ENCODE results near the gene SMYD3.
"Not testable (repeated sequence)": the region's sequence is repeated elsewhere in the genome, so short reads cannot be mapped to it uniquely, and the experiment has no call there.

The SMYD3 gene

GRCh38 chr1:245715291-245715701, 791.8 kb downstream of the SMYD3 start:
- Histone ChIP-seq H3K27me3 (ENCODE audit: insufficient read depth, low read length) (no peaks in the 10 kb centered on the region), H3K4me1 (ENCODE audit: control insufficient read depth, insufficient read depth, low read length, unreplicated experiment) (peaks cover 13% of the 10 kb centered on the region), H3K4me3 (ENCODE audit: low read depth, low read length) (no peak overlapping the region), H3K27ac (ENCODE audit: low read depth, low read length) (no peak overlapping the region), H2AFZ (ENCODE audit: low read length, unreplicated experiment) (no peak overlapping the region), H3K79me2 (ENCODE audit: control insufficient read depth, insufficient read depth, low read length, unreplicated experiment) (no peaks in the 10 kb centered on the region), H3K36me3 (ENCODE audit: insufficient read depth, low read length) (no peaks in the 10 kb centered on the region)

GRCh38 chr1:245714027-245714426, 793.1 kb downstream of the SMYD3 start:
- not testable (repeated sequence) for H3K36me3 ChIP-seq (ENCODE audit: insufficient read depth, low read length); H3K27ac ChIP-seq (ENCODE audit: low read depth, low read length); H3K27me3 ChIP-seq (ENCODE audit: insufficient read depth, low read length); H2AFZ ChIP-seq (ENCODE audit: low read length, unreplicated experiment); H3K4me3 ChIP-seq (ENCODE audit: low read depth, low read length); H3K79me2 ChIP-seq (ENCODE audit: control insufficient read depth, insufficient read depth, low read length, unreplicated experiment)
- peaks cover 13% of the 10 kb centered on the region for H3K4me1 ChIP-seq (ENCODE audit: control insufficient read depth, insufficient read depth, low read length, unreplicated experiment)

- H3K4me3 ChIP-seq (ENCODE audit: low read depth, low read length), result no peak overlapping the region
- H3K27ac ChIP-seq (ENCODE audit: low read depth, low read length), result no peak overlapping the region
- no peaks in the 10 kb centered on the region for H3K79me2 ChIP-seq (ENCODE audit: control insufficient read depth, insufficient read depth, low read length, unreplicated experiment)
- H3K27me3 ChIP-seq (ENCODE audit: insufficient read depth, low read length), result no peaks in the 10 kb centered on the region
- H2AFZ ChIP-seq (ENCODE audit: low read length, unreplicated experiment), result no peak overlapping the region
- H3K4me1 ChIP-seq (ENCODE audit: control insufficient read depth, insufficient read depth, low read length, unreplicated experiment), result peaks cover 9% of the 10 kb centered on the region
- no peaks in the 10 kb centered on the region for H3K36me3 ChIP-seq (ENCODE audit: insufficient read depth, low read length)
These were observed 795.8 kb downstream of the SMYD3 start for GRCh38 chr1:245710961-245711903.

GRCh38 chr1:245707941-245708340, 799.1 kb downstream of the SMYD3 start:
- no peaks in the 10 kb centered on the region for H3K79me2 ChIP-seq (ENCODE audit: control insufficient read depth, insufficient read depth, low read length, unreplicated experiment)
- H3K4me3 ChIP-seq (ENCODE audit: low read depth, low read length), result no peak overlapping the region
- no peak overlapping the region for H2AFZ ChIP-seq (ENCODE audit: low read length, unreplicated experiment)
- no peaks in the 10 kb centered on the region for H3K27me3 ChIP-seq (ENCODE audit: insufficient read depth, low read length)
- no peak overlapping the region for H3K27ac ChIP-seq (ENCODE audit: low read depth, low read length)
- peaks cover 10% of the 10 kb centered on the region for H3K4me1 ChIP-seq (ENCODE audit: control insufficient read depth, insufficient read depth, low read length, unreplicated experiment)
- no peaks in the 10 kb centered on the region for H3K36me3 ChIP-seq (ENCODE audit: insufficient read depth, low read length)

GRCh38 chr1:245704765-245705164, 802.3 kb downstream of the SMYD3 start:
- H3K27ac ChIP-seq (ENCODE audit: low read depth, low read length), result no peak overlapping the region
- no peaks in the 10 kb centered on the region for H3K36me3 ChIP-seq (ENCODE audit: insufficient read depth, low read length)
- H3K4me3 ChIP-seq (ENCODE audit: low read depth, low read length), result no peak overlapping the region
- H3K79me2 ChIP-seq (ENCODE audit: control insufficient read depth, insufficient read depth, low read length, unreplicated experiment), result no peaks in the 10 kb centered on the region
- peaks cover 10% of the 10 kb centered on the region for H3K4me1 ChIP-seq (ENCODE audit: control insufficient read depth, insufficient read depth, low read length, unreplicated experiment)
- no peak overlapping the region for H2AFZ ChIP-seq (ENCODE audit: low read length, unreplicated experiment)
- H3K27me3 ChIP-seq (ENCODE audit: insufficient read depth, low read length), result no peaks in the 10 kb centered on the region

- Histone ChIP-seq H3K27me3 (ENCODE audit: insufficient read depth, low read length) (no peaks in the 10 kb centered on the region), H2AFZ (ENCODE audit: low read length, unreplicated experiment) (no peak overlapping the region), H3K79me2 (ENCODE audit: control insufficient read depth, insufficient read depth, low read length, unreplicated experiment) (no peaks in the 10 kb centered on the region), H3K27ac (ENCODE audit: low read depth, low read length) (no peak overlapping the region), H3K36me3 (ENCODE audit: insufficient read depth, low read length) (no peaks in the 10 kb centered on the region), H3K4me1 (ENCODE audit: control insufficient read depth, insufficient read depth, low read length, unreplicated experiment) (peaks cover 10% of the 10 kb centered on the region), H3K4me3 (ENCODE audit: low read depth, low read length) (no peak overlapping the region)
These were observed 802.7 kb downstream of the SMYD3 start for GRCh38 chr1:245704341-245704740.

GRCh38 chr1:245702346-245702745, 804.7 kb downstream of the SMYD3 start:
- H3K4me3 ChIP-seq (ENCODE audit: low read depth, low read length), result no peak overlapping the region
- no peaks in the 10 kb centered on the region for H3K27me3 ChIP-seq (ENCODE audit: insufficient read depth, low read length)
- no peak overlapping the region for H2AFZ ChIP-seq (ENCODE audit: low read length, unreplicated experiment)
- no peaks in the 10 kb centered on the region for H3K36me3 ChIP-seq (ENCODE audit: insufficient read depth, low read length)
- peaks cover 10% of the 10 kb centered on the region for H3K4me1 ChIP-seq (ENCODE audit: control insufficient read depth, insufficient read depth, low read length, unreplicated experiment)
- no peak overlapping the region for H3K27ac ChIP-seq (ENCODE audit: low read depth, low read length)
- H3K79me2 ChIP-seq (ENCODE audit: control insufficient read depth, insufficient read depth, low read length, unreplicated experiment), result no peaks in the 10 kb centered on the region

- no peak overlapping the region for H3K27ac ChIP-seq (ENCODE audit: low read depth, low read length)
- peaks cover 10% of the 10 kb centered on the region for H3K4me1 ChIP-seq (ENCODE audit: control insufficient read depth, insufficient read depth, low read length, unreplicated experiment)
- no peaks in the 10 kb centered on the region for H3K27me3 ChIP-seq (ENCODE audit: insufficient read depth, low read length)
- no peak overlapping the region for H2AFZ ChIP-seq (ENCODE audit: low read length, unreplicated experiment)
- no peak overlapping the region for H3K4me3 ChIP-seq (ENCODE audit: low read depth, low read length)
- no peaks in the 10 kb centered on the region for H3K79me2 ChIP-seq (ENCODE audit: control insufficient read depth, insufficient read depth, low read length, unreplicated experiment)
- H3K36me3 ChIP-seq (ENCODE audit: insufficient read depth, low read length), result no peaks in the 10 kb centered on the region
These were observed 805.4 kb downstream of the SMYD3 start for GRCh38 chr1:245701631-245702030.

- Histone ChIP-seq H3K36me3 (ENCODE audit: insufficient read depth, low read length) (no peaks in the 10 kb centered on the region), H3K4me3 (ENCODE audit: low read depth, low read length) (no peak overlapping the region), H3K4me1 (ENCODE audit: control insufficient read depth, insufficient read depth, low read length, unreplicated experiment) (peaks cover 10% of the 10 kb centered on the region), H3K79me2 (ENCODE audit: control insufficient read depth, insufficient read depth, low read length, unreplicated experiment) (no peaks in the 10 kb centered on the region), H2AFZ (ENCODE audit: low read length, unreplicated experiment) (no peak overlapping the region), H3K27ac (ENCODE audit: low read depth, low read length) (no peak overlapping the region), H3K27me3 (ENCODE audit: insufficient read depth, low read length) (no peaks in the 10 kb centered on the region)
These were observed 806.4 kb downstream of the SMYD3 start for GRCh38 chr1:245700631-245701030.
